ENCODE measurements around the gene SELENOO.

DNA sequence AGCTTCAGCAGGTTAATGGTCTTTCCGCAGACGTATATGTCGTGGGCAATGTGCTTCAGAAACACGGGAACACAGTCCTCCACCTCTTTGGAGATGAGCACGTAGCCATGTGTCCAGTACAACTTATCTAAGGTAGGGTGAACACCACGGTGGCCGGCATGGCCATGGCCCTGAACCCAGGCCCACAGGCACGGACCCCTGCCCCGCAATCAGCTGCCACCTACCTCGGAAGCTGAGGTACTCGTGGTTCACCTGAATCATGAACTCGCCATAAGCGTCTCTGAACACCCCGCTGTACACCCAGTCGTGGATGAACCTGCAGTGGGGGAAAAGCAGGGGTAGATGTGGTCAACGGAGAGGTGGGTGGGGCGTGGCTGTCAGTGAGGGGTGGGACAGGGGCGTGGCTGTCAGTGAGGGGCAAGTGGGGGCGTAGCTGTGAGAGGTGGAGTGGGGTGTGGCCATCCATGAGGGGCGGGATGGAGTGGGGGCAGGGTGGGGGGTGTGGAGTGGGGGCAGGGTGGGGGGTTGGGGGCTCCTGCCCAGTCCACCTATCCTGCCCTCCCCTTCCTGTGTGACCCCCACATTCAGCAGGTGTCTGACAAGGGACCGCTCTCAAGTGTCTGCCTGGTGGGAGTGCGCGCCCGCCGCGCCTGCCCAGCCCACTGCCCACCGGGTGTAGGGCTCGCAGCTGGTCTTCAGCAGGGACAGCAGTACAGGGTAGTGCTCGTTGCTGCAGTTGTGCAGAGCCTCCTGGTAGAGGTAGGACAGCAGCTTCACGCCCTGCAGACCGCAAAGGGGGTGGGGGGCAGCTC is 25.5 kb downstream of the SELENOO start:
- no peak for TF ChIP-seq EZH2 (IDR thresholded peaks at IDR 0.05; ENCODE audit: borderline replicate concordance, low read depth, low read length, poor library complexity, severe bottlenecking)
- TF ChIP-seq, protein P1, sequence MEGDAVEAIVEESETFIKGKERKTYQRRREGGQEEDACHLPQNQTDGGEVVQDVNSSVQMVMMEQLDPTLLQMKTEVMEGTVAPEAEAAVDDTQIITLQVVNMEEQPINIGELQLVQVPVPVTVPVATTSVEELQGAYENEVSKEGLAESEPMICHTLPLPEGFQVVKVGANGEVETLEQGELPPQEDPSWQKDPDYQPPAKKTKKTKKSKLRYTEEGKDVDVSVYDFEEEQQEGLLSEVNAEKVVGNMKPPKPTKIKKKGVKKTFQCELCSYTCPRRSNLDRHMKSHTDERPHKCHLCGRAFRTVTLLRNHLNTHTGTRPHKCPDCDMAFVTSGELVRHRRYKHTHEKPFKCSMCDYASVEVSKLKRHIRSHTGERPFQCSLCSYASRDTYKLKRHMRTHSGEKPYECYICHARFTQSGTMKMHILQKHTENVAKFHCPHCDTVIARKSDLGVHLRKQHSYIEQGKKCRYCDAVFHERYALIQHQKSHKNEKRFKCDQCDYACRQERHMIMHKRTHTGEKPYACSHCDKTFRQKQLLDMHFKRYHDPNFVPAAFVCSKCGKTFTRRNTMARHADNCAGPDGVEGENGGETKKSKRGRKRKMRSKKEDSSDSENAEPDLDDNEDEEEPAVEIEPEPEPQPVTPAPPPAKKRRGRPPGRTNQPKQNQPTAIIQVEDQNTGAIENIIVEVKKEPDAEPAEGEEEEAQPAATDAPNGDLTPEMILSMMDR (conservative IDR thresholded peaks at IDR 0.05; ENCODE audit: low read depth, low read length), result no peak

All from A673 (cell line).